Liver (tissue), 9 donors: Measurements from ENCODE around the gene TGM4. TPM values are rescaled to one million over a fixed set of nuclear protein-coding genes. Genes with fewer than 3 reads are reported as not detected.
A peak's percentile ranks its signal among the peaks of the same experiment; 100 is the strongest.

Source experiments
- DNase-seq: peaks from one replicate; pipeline ENCODE4 v3.0.0-alpha.2; 2017; ENCODE audit warnings: low spot score
- H3K27ac ChIP-seq, 2 donors: one replicate each; pipeline ENCODE4 v1.7.0; 2013; ENCODE audit warnings: inconsistent platforms in 2 of 2, low read length in 2 of 2, control low read depth in 1 of 2, low read depth in 1 of 2, mild to moderate bottlenecking in 1 of 2
- H3K27me3 ChIP-seq, 4 donors: one replicate each; pipeline versions ENCODE4 v1.6.1 to v1.7.0; 2013; ENCODE audit warnings: low read length in 3 of 4, inconsistent platforms in 1 of 4, mild to moderate bottlenecking in 1 of 4, moderate library complexity in 1 of 4; ENCODE audit not compliant: control insufficient read depth in 4 of 4, insufficient read depth in 4 of 4
- H3K36me3 ChIP-seq, 4 donors: one replicate each; pipeline versions ENCODE4 v1.6.1 to v1.7.0; 2013; ENCODE audit warnings: low read length in 3 of 4, mild to moderate bottlenecking in 3 of 4, low read depth in 1 of 4, moderate library complexity in 1 of 4; ENCODE audit not compliant: control insufficient read depth in 4 of 4, insufficient read depth in 3 of 4
- H3K4me1 ChIP-seq, 4 donors: one replicate each; pipeline versions ENCODE4 v1.6.1 to v1.7.0; 2013; ENCODE audit warnings: low read length in 3 of 4, mild to moderate bottlenecking in 3 of 4, moderate library complexity in 1 of 4; ENCODE audit not compliant: control insufficient read depth in 4 of 4, insufficient read depth in 4 of 4
- H3K4me3 ChIP-seq, 3 donors: one replicate each; pipeline versions ENCODE4 v1.6.1 to v1.7.0; 2013; ENCODE audit warnings: low read length in 3 of 3, control low read depth in 1 of 3, low read depth in 1 of 3, mild to moderate bottlenecking in 1 of 3
- H3K9ac ChIP-seq, 2 donors: one replicate each; pipeline ENCODE4 v1.7.0; 2013; ENCODE audit warnings: low read length in 2 of 2, mild to moderate bottlenecking in 2 of 2, moderate library complexity in 2 of 2, control low read depth in 1 of 2, low read depth in 1 of 2
- H3K9me3 ChIP-seq, 4 donors: one replicate each; pipeline versions ENCODE4 v1.6.1 to v1.7.0; 2013; ENCODE audit warnings: low read length in 3 of 4; ENCODE audit not compliant: control insufficient read depth in 4 of 4
- ATF3 ChIP-seq: IDR thresholded peaks from 2 replicates; pipeline ENCODE4 v1.6.1; 2016; ENCODE audit warnings: antibody characterized with exemption
- EGR1 ChIP-seq, 2 donors: IDR thresholded peaks; 2 replicates each; pipeline ENCODE4 v1.6.1; 2016 to 2018; ENCODE audit warnings: antibody characterized with exemption in 2 of 2, low read depth in 2 of 2
- FOXA1 ChIP-seq: IDR thresholded peaks from 2 replicates; pipeline ENCODE4 v1.6.1; 2016; ENCODE audit warnings: antibody characterized with exemption
- FOXA2 ChIP-seq: IDR thresholded peaks from 2 replicates; pipeline ENCODE4 v1.6.1; 2016; ENCODE audit warnings: antibody characterized with exemption
- GABPA ChIP-seq, 2 donors: IDR thresholded peaks in 1 of 2; conservative IDR thresholded peaks in 1 of 2; 2 replicates each; pipeline ENCODE4 v1.6.1; 2016; ENCODE audit warnings: antibody characterized with exemption in 2 of 2, mild to moderate bottlenecking in 1 of 2, moderate library complexity in 1 of 2
- HNF4A ChIP-seq, 2 donors: conservative IDR thresholded peaks; 2 replicates each; pipeline ENCODE4 v1.6.1; 2016; ENCODE audit warnings: antibody characterized with exemption in 2 of 2, mild to moderate bottlenecking in 2 of 2
- HNF4G ChIP-seq: IDR thresholded peaks from 2 replicates; pipeline ENCODE4 v1.6.1; 2016; ENCODE audit warnings: antibody characterized with exemption
- JUND ChIP-seq, 2 donors: IDR thresholded peaks; 2 replicates each; pipeline ENCODE4 v1.6.1; 2016; ENCODE audit warnings: antibody characterized with exemption in 2 of 2
- MAX ChIP-seq: IDR thresholded peaks from 2 replicates; pipeline ENCODE4 v1.6.1; 2016; ENCODE audit warnings: antibody characterized with exemption
- NR2F2 ChIP-seq: IDR thresholded peaks from 2 replicates; pipeline ENCODE4 v1.6.1; 2016; ENCODE audit warnings: antibody characterized with exemption
- RAD21 ChIP-seq, 2 donors: IDR thresholded peaks; 2 replicates each; pipeline ENCODE4 v1.6.1; 2016; ENCODE audit warnings: antibody characterized with exemption in 2 of 2, mild to moderate bottlenecking in 2 of 2
- RXRA ChIP-seq, 2 donors: IDR thresholded peaks; 2 replicates each; pipeline ENCODE4 v1.6.1; 2017 to 2018; ENCODE audit warnings: antibody characterized with exemption in 2 of 2, mild to moderate bottlenecking in 1 of 2
- SP1 ChIP-seq: IDR thresholded peaks from 2 replicates; pipeline ENCODE4 v1.6.1; 2018; ENCODE audit warnings: antibody characterized with exemption, mild to moderate bottlenecking
- TAF1 ChIP-seq: conservative IDR thresholded peaks from 2 replicates; pipeline ENCODE4 v1.6.1; 2016; ENCODE audit warnings: antibody characterized with exemption, mild to moderate bottlenecking
- YY1 ChIP-seq: IDR thresholded peaks from 2 replicates; pipeline ENCODE4 v1.6.1; 2016; ENCODE audit warnings: antibody characterized with exemption, mild to moderate bottlenecking
- ZBTB33 ChIP-seq: IDR thresholded peaks from 2 replicates; pipeline ENCODE4 v1.6.1; 2016; ENCODE audit warnings: antibody characterized with exemption
- WGBS: extraction: QIAGEN DNeasy Blood & Tissue Kit; methylation state at CpG from one replicate; pipeline ENCODE4 v1.1.7; 2013; 5-methylcytosine and 5-hydroxymethylcytosine counted together
- polyA plus RNA-seq, 2 donors: library from polyadenylated mRNA; stranded (reverse) in 1 of 2; unstranded in 1 of 2; fragments of 200-250 nt in 1 of 2; fragments of >200 nt in 1 of 2; fragmentation: Nextera tagmentation in 1 of 2; extraction: Ambion mirVana in 1 of 2; gene quantifications; one replicate each; pipeline versions ENCODE4 v1.2.1 to v1.2.3, GENCODE V29; 2013 to 2015
- total RNA-seq, 2 donors: library from RNA; depleted of rRNA; stranded (reverse); fragments of >200 nt; gene quantifications; one replicate each; pipeline ENCODE4 v1.2.3, GENCODE V29; 2014
- TF ChIP-seq, protein P1 (sequence below): IDR thresholded peaks from 2 replicates; pipeline ENCODE4 v1.6.1; 2016; ENCODE audit warnings: antibody characterized with exemption, mild to moderate bottlenecking
- TF ChIP-seq, protein P2 (sequence below): fragments of 150-350 bp; IDR thresholded peaks from 2 replicates; pipeline ENCODE4 v1.5.1; 2017; ENCODE audit warnings: improper control_type of control experiment, low read depth, low read length; ENCODE audit not compliant: missing input control
- donor health status: healthy.
- donor health status: healthy.
- donor health status: healthy.
- donor health status: healthy.
- donor health status: healthy.

TGM4 gene
- total and polyA plus RNA-seq, 4 donors: not detected

GRCh38 chr3:44867421-44868111 is 6.8 kb upstream of the TGM4 start:
- H3K9me3 ChIP-seq: no peaks in the 10 kb centered on the region
- H3K27ac ChIP-seq: no peak overlapping the region
- no peak overlapping the region for H3K4me3 ChIP-seq
- 55% methylated on average over 7 of the region's 7 CpGs for WGBS
- no peak overlapping the region for H3K9ac ChIP-seq
- H3K4me1 ChIP-seq: peaks cover 8 to 33% (median 25%) of the 10 kb centered on the region in 4 donors
- H3K36me3 ChIP-seq: peaks cover 0 to 3% (median 0%) of the 10 kb centered on the region in 4 donors
- TF ChIP-seq ZBTB33: no peak
- TF ChIP-seq HNF4A (conservative IDR thresholded peaks at IDR 0.05): peak; percentile 62 to 66
- no peak for TF ChIP-seq HNF4G
- peak in 1 of 2 donors; percentile 34 for TF ChIP-seq RXRA (IDR thresholded peaks at IDR 0.05)
- no peak for TF ChIP-seq JUND (IDR thresholded peaks at IDR 0.05)
- H3K27me3 ChIP-seq: no peaks in the 10 kb centered on the region
- DNase-seq: no peak

DNA sequence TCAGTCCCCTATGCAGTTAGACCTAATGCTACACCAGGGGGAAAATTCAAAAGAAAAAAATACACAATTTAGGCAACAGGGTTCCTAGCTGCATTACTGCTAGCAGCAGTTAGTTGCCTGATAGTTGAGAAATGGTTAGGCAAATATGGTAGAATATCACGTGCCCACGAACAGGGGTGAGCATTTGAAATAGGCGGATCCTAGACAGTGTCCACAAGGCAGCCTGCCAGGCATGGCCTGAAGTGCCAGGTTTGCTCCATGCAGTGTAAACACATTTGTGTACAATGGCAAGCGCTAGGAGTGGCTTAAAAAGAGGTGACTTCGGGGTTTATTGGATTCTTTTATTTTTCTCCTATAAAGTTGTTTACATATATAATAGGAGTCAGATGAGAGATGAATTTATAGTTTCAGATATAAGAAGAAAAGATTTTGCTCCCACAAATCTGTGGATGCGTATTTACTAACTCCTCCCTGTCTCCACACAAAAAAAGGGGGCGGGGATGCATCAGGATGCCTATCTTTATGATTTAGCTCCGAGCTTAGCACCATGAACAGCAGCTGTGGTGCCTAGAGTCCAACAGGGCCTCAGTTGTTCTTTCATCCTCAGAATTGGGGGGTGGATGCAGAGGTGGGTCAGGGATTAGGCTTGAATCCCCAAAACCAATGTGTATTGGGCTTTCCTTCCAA is 3.9 kb upstream of the TGM4 start:
- DNase-seq: no peak

More for the DNA sequence above, 3.9 kb upstream of the TGM4 start:
- H3K9me3 ChIP-seq: no peaks in the 10 kb centered on the region
- H3K4me3 ChIP-seq: no peak overlapping the region
- no peak for TF ChIP-seq TAF1
- TF ChIP-seq RXRA (IDR thresholded peaks at IDR 0.05): peak; percentile 56 to 87
- TF ChIP-seq EGR1 (IDR thresholded peaks at IDR 0.05; ENCODE audit: low read depth in 2 of 2): peak in 1 of 2 donors; percentile 49
- no peak for TF ChIP-seq HNF4G
- peak; percentile 85 for TF ChIP-seq ZBTB33
- TF ChIP-seq FOXA1: peak; percentile 100
- TF ChIP-seq FOXA2: peak; percentile 100
- no peak for TF ChIP-seq GABPA (IDR thresholded peaks at IDR 0.05 in 1 of 2, conservative IDR thresholded peaks at IDR 0.05 in 1 of 2)
- peak in 1 of 2 donors; percentile 37 for TF ChIP-seq JUND (IDR thresholded peaks at IDR 0.05)
- TF ChIP-seq, protein P1, sequence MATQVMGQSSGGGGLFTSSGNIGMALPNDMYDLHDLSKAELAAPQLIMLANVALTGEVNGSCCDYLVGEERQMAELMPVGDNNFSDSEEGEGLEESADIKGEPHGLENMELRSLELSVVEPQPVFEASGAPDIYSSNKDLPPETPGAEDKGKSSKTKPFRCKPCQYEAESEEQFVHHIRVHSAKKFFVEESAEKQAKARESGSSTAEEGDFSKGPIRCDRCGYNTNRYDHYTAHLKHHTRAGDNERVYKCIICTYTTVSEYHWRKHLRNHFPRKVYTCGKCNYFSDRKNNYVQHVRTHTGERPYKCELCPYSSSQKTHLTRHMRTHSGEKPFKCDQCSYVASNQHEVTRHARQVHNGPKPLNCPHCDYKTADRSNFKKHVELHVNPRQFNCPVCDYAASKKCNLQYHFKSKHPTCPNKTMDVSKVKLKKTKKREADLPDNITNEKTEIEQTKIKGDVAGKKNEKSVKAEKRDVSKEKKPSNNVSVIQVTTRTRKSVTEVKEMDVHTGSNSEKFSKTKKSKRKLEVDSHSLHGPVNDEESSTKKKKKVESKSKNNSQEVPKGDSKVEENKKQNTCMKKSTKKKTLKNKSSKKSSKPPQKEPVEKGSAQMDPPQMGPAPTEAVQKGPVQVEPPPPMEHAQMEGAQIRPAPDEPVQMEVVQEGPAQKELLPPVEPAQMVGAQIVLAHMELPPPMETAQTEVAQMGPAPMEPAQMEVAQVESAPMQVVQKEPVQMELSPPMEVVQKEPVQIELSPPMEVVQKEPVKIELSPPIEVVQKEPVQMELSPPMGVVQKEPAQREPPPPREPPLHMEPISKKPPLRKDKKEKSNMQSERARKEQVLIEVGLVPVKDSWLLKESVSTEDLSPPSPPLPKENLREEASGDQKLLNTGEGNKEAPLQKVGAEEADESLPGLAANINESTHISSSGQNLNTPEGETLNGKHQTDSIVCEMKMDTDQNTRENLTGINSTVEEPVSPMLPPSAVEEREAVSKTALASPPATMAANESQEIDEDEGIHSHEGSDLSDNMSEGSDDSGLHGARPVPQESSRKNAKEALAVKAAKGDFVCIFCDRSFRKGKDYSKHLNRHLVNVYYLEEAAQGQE: peak; percentile 38
- peak; percentile 40 to 58 for TF ChIP-seq RAD21 (IDR thresholded peaks at IDR 0.05)
- peak; percentile 76 for TF ChIP-seq MAX
- TF ChIP-seq HNF4A (conservative IDR thresholded peaks at IDR 0.05): peak; percentile 48 to 81
- TF ChIP-seq, protein P2, sequence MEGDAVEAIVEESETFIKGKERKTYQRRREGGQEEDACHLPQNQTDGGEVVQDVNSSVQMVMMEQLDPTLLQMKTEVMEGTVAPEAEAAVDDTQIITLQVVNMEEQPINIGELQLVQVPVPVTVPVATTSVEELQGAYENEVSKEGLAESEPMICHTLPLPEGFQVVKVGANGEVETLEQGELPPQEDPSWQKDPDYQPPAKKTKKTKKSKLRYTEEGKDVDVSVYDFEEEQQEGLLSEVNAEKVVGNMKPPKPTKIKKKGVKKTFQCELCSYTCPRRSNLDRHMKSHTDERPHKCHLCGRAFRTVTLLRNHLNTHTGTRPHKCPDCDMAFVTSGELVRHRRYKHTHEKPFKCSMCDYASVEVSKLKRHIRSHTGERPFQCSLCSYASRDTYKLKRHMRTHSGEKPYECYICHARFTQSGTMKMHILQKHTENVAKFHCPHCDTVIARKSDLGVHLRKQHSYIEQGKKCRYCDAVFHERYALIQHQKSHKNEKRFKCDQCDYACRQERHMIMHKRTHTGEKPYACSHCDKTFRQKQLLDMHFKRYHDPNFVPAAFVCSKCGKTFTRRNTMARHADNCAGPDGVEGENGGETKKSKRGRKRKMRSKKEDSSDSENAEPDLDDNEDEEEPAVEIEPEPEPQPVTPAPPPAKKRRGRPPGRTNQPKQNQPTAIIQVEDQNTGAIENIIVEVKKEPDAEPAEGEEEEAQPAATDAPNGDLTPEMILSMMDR: no peak
- TF ChIP-seq ATF3: peak; percentile 36
- peak; percentile 67 for TF ChIP-seq SP1
- no peak for TF ChIP-seq NR2F2
- TF ChIP-seq YY1: peak; percentile 90
- H3K4me1 ChIP-seq: peaks cover 8 to 30% (median 22%) of the 10 kb centered on the region in 4 donors
- no peaks in the 10 kb centered on the region for H3K36me3 ChIP-seq
- WGBS: 35% methylated on average over 8 of the region's 8 CpGs
- no peak overlapping the region for H3K9ac ChIP-seq
- no peaks in the 10 kb centered on the region for H3K27me3 ChIP-seq
- H3K27ac ChIP-seq: peak overlapping the region; percentile 36 to 67
